ENCODE results near the gene NRG2.

DNA sequence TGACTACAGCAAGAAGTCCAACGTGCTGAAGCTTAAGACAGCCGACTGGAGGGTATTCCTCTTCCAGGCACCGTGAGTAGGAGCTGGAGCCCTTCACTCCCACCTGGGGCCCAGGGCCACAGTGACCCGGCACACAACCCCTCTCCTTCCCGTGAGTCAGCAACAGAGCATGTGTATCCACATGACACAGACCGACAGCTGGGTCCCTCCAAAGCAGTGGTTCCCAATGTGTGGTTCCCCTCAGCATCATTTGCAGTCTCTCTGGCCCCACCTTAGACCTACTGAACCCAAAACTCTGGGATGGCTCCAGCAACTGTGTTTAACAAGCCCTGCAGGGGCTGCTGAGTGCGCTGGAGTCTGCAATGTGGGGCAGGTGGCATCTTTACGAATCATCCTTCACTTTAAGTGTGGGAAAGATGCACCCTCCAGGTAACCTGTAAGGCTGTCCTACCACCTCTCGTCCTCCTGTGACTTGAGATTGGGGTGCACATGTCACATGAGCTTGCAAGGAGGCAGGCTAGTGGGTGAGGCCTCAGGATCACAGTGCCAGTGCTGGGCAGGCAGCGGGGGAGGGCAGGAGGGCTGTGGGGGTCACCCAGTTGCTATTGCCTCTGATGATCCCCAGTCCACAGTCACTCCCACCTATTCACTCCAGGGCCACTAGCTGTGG is 205.3 kb downstream of the NRG2 start:
- TF ChIP-seq, protein P1, sequence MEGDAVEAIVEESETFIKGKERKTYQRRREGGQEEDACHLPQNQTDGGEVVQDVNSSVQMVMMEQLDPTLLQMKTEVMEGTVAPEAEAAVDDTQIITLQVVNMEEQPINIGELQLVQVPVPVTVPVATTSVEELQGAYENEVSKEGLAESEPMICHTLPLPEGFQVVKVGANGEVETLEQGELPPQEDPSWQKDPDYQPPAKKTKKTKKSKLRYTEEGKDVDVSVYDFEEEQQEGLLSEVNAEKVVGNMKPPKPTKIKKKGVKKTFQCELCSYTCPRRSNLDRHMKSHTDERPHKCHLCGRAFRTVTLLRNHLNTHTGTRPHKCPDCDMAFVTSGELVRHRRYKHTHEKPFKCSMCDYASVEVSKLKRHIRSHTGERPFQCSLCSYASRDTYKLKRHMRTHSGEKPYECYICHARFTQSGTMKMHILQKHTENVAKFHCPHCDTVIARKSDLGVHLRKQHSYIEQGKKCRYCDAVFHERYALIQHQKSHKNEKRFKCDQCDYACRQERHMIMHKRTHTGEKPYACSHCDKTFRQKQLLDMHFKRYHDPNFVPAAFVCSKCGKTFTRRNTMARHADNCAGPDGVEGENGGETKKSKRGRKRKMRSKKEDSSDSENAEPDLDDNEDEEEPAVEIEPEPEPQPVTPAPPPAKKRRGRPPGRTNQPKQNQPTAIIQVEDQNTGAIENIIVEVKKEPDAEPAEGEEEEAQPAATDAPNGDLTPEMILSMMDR (IDR thresholded peaks at IDR 0.05): no peak
- TF ChIP-seq YY1 (IDR thresholded peaks at IDR 0.05; ENCODE audit: low read depth): no peak
- TF ChIP-seq RXRA (IDR thresholded peaks at IDR 0.05; ENCODE audit: borderline replicate concordance, low read depth): no peak
- TF ChIP-seq, protein P2, sequence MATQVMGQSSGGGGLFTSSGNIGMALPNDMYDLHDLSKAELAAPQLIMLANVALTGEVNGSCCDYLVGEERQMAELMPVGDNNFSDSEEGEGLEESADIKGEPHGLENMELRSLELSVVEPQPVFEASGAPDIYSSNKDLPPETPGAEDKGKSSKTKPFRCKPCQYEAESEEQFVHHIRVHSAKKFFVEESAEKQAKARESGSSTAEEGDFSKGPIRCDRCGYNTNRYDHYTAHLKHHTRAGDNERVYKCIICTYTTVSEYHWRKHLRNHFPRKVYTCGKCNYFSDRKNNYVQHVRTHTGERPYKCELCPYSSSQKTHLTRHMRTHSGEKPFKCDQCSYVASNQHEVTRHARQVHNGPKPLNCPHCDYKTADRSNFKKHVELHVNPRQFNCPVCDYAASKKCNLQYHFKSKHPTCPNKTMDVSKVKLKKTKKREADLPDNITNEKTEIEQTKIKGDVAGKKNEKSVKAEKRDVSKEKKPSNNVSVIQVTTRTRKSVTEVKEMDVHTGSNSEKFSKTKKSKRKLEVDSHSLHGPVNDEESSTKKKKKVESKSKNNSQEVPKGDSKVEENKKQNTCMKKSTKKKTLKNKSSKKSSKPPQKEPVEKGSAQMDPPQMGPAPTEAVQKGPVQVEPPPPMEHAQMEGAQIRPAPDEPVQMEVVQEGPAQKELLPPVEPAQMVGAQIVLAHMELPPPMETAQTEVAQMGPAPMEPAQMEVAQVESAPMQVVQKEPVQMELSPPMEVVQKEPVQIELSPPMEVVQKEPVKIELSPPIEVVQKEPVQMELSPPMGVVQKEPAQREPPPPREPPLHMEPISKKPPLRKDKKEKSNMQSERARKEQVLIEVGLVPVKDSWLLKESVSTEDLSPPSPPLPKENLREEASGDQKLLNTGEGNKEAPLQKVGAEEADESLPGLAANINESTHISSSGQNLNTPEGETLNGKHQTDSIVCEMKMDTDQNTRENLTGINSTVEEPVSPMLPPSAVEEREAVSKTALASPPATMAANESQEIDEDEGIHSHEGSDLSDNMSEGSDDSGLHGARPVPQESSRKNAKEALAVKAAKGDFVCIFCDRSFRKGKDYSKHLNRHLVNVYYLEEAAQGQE (IDR thresholded peaks at IDR 0.05; ENCODE audit: low read depth, low read length): no peak
- no peak for TF ChIP-seq SIN3A (IDR thresholded peaks at IDR 0.05; ENCODE audit: borderline replicate concordance, low read depth, low read length)
- no peak for TF ChIP-seq SMC3 (IDR thresholded peaks at IDR 0.05; ENCODE audit: low read depth, low read length)
